SJSA1 (cell line): ENCODE measurements around the gene PIP5K1C. TPM values are rescaled to one million over a fixed set of nuclear protein-coding genes. Genes with fewer than 3 reads are reported as not detected.

Source experiments
- DNase-seq, 2 experiments: peaks; one replicate each; pipeline ENCODE4 v3.0.0-alpha.2; 2015 to 2020; ENCODE audit warnings: low spot score in 2 of 2, low read depth in 1 of 2
- H3K27ac ChIP-seq: fragments of 250-450 bp; sonication (Bioruptor Pico); 2 replicates; pipeline ENCODE4 v1.5.1; 2020; ENCODE audit warnings: mild to moderate bottlenecking, moderate library complexity
- H3K27me3 ChIP-seq: fragments of 250-450 bp; sonication (Bioruptor Pico); replicated peaks from 2 replicates; pipeline ENCODE4 v1.5.1; 2020; ENCODE audit warnings: mild to moderate bottlenecking, moderate library complexity
- H3K36me3 ChIP-seq: fragments of 250-450 bp; sonication (Bioruptor Pico); 2 replicates; pipeline ENCODE4 v1.5.1; 2020; ENCODE audit warnings: mild to moderate bottlenecking
- H3K4me1 ChIP-seq: fragments of 250-450 bp; sonication (Bioruptor Pico); replicated peaks from 2 replicates; pipeline ENCODE4 v1.6.1; 2021; ENCODE audit warnings: mild to moderate bottlenecking
- H3K4me3 ChIP-seq: fragments of 250-450 bp; sonication (Bioruptor Pico); 2 replicates; pipeline ENCODE4 v1.5.1; 2020; ENCODE audit warnings: mild to moderate bottlenecking
- H3K9me3 ChIP-seq: fragments of 250-450 bp; sonication (Bioruptor Pico); replicated peaks from 2 replicates; pipeline ENCODE4 v1.5.1; 2020; ENCODE audit warnings: mild to moderate bottlenecking
- total RNA-seq: library from RNA; depleted of rRNA; stranded (reverse); fragments of >200 nt; shearing (Covaris generic); gene quantifications from 2 replicates; pipeline ENCODE4 v1.2.3, GENCODE V29; 2014

The PIP5K1C gene
- total RNA-seq, 1 experiment from 2014 or later = 15.9 TPM

DNA sequence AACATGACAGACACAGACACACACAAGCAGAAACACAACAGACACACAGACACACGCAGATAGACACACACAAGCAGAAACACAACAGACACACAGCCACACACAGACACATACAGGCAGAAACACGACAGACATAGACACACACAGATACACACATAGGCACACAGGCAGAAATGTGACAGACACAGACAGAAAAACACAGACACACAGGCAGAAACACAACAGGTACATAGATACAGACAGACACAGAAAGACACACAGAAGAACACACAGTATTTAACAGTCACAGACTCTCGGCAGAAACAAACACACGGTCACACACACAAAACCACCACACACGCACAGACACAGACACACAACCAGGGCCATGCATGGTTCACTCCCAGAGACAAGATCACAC is 94.5 kb downstream of the PIP5K1C start:
- Histone ChIP-seq H3K4me1 (peaks cover 21% of the 10 kb centered on the region), H3K9me3 (no peaks in the 10 kb centered on the region), H3K36me3 (peaks cover 12% of the 10 kb centered on the region), H3K27me3 (no peaks in the 10 kb centered on the region), H3K4me3 (no peak overlapping the region), H3K27ac (no peak overlapping the region)
- no peak for DNase-seq

DNA sequence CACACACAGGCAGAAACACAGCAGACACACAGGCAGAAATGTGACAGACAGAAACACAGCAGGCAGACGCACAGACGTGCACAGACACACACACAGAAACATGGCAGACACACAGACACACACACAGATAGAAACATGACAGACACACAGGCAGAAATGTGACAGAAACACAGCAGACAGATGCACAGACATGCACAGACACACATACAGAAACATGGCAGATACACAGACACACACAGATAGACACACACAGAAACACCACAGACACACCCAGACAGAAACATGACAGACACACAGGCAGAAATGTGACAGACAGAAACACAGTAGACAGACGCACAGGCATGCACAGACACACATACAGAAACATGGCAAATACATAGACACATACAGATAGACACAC is 94.9 kb downstream of the PIP5K1C start:
- Histone ChIP-seq H3K27ac (no peak overlapping the region), H3K9me3 (no peaks in the 10 kb centered on the region), H3K27me3 (no peaks in the 10 kb centered on the region), H3K4me3 (no peak overlapping the region), H3K4me1 (peaks cover 20% of the 10 kb centered on the region), H3K36me3 (peaks cover 10% of the 10 kb centered on the region)
- no peak for DNase-seq

- no peaks in the 10 kb centered on the region for H3K9me3 ChIP-seq
Observed at GRCh38 chr19:3604987-3605343, 95.3 kb downstream of the PIP5K1C start.

GRCh38 chr19:3604227-3604986 is 95.9 kb downstream of the PIP5K1C start:
- Histone ChIP-seq H3K27ac (no peak overlapping the region), H3K36me3 (peaks cover under 1% of the 10 kb centered on the region; the same call in 1 of the 2 replicates), H3K4me3 (no peak overlapping the region), H3K27me3 (no peaks in the 10 kb centered on the region), H3K9me3 (no peaks in the 10 kb centered on the region), H3K4me1 (peaks cover 14% of the 10 kb centered on the region)
- DNase-seq = no peak

More at GRCh38 chr19:3604987-3605343, 95.3 kb downstream of the PIP5K1C start:
- Histone ChIP-seq H3K4me3 (no peak overlapping the region), H3K27ac (no peak overlapping the region), H3K4me1 (peaks cover 16% of the 10 kb centered on the region), H3K27me3 (no peaks in the 10 kb centered on the region), H3K36me3 (peaks cover 6% of the 10 kb centered on the region)
- no peak for DNase-seq

DNA sequence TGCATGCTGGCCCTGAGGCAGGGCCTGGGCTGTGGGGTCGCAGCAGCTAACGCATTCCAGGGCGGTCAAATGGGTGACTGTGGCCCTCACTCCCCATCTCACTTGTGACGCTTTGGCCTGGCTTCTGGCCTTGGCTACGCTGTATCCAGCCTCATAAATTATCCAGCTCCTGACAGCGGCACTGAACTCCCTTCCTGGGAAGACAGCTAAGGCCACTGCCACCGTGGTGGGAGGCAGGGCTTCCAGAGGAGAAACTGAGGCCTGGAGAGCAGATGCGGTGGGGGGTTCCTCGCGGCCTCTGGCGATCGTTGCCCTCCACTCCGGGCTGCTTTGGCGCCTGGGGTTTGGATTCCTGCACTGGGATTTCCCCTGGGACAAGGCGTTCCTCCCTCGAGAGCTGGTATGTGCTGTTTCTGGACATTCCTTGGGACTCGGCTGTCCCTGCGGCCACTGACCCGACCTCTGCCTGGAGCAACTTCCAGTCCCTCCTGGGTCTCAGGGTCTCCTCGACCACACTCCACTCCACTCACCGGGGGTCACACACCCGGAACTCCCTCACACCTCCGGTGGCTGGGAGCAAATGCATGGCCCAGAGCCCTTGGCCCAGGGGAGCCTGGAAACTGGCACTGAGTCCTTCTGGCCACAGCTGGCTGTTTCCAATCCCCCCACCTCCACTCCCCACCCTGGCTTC is 97.0 kb downstream of the PIP5K1C start:
- DNase-seq = no peak
- H3K27ac ChIP-seq = no peak overlapping the region
- no peaks in the 10 kb centered on the region for H3K36me3 ChIP-seq
- peaks cover 11% of the 10 kb centered on the region for H3K4me1 ChIP-seq
- no peak overlapping the region for H3K4me3 ChIP-seq
- no peaks in the 10 kb centered on the region for H3K27me3 ChIP-seq
- no peaks in the 10 kb centered on the region for H3K9me3 ChIP-seq

- DNase-seq = no peak
- no peaks in the 10 kb centered on the region for H3K27me3 ChIP-seq
- no peaks in the 10 kb centered on the region for H3K9me3 ChIP-seq
- H3K4me1 ChIP-seq = peaks cover 6% of the 10 kb centered on the region
- no peak overlapping the region for H3K27ac ChIP-seq
- H3K4me3 ChIP-seq = no peak overlapping the region
- H3K36me3 ChIP-seq = no peaks in the 10 kb centered on the region
Observed at GRCh38 chr19:3601021-3601420, 99.2 kb downstream of the PIP5K1C start.

DNA sequence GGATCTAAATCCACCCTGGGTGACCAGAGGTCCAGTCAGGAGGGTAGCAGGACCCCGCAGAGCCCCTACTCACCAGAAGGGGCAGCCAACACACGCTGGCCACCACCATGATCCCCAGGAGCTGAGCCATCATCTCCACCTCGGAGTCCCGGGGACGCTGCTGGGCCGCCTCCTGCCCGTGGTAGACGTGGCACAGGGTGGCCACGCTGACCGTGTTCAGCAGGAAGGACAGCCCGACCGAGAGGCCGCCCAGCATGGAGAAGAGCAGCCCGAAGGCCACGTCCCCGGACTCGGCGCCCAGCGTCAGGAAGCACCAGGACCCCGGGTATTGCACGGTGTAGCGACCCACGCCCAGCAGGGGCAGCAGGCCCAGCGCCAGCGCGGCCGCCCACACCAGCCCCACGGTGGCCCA is 100.5 kb downstream of the PIP5K1C start:
- DNase-seq = no peak
- Histone ChIP-seq H3K4me1 (peaks cover 6% of the 10 kb centered on the region), H3K9me3 (no peaks in the 10 kb centered on the region), H3K27ac (no peak overlapping the region), H3K4me3 (no peak overlapping the region), H3K27me3 (no peaks in the 10 kb centered on the region), H3K36me3 (no peaks in the 10 kb centered on the region)

- H3K36me3 ChIP-seq = peaks cover 12% of the 10 kb centered on the region
- H3K4me3 ChIP-seq = no peak overlapping the region
- no peak overlapping the region for H3K27ac ChIP-seq
- DNase-seq = peak in 1 of 2 experiments; percentile 48
- H3K9me3 ChIP-seq = no peaks in the 10 kb centered on the region
- H3K27me3 ChIP-seq = no peaks in the 10 kb centered on the region
- H3K4me1 ChIP-seq = no peaks in the 10 kb centered on the region
Observed at GRCh38 chr19:3595521-3596061, 104.7 kb downstream of the PIP5K1C start.

DNA sequence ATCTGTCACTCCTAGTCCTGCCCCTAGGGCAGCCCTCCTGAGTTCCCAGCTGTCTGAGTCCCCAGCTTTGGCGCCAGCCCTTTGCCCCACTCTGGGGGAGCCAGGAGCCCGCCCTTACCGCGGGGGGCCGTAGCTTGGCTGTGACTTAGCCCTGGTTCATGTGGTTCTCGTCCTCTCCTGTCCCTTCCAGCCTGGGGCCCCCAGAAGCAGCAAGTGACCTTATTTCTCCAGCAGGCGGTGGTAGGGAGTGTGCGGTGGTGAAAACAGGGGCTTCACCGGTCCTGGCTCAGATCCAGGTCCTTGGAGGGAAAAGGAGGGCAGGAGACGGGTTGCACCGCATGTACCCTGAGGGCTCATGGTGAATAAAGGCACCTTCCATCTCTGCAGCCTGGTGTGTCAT is 107.1 kb downstream of the PIP5K1C start:
- H3K4me3 ChIP-seq = no peak overlapping the region
- no peak overlapping the region for H3K27ac ChIP-seq
- no peak for DNase-seq
- peaks cover 21% of the 10 kb centered on the region for H3K36me3 ChIP-seq
- H3K9me3 ChIP-seq = no peaks in the 10 kb centered on the region
- H3K4me1 ChIP-seq = no peaks in the 10 kb centered on the region
- no peaks in the 10 kb centered on the region for H3K27me3 ChIP-seq

- H3K36me3 ChIP-seq = peaks cover 21% of the 10 kb centered on the region
- DNase-seq = no peak
- no peaks in the 10 kb centered on the region for H3K27me3 ChIP-seq
- no peak overlapping the region for H3K4me3 ChIP-seq
- H3K27ac ChIP-seq = no peak overlapping the region
- H3K9me3 ChIP-seq = no peaks in the 10 kb centered on the region
- H3K4me1 ChIP-seq = no peaks in the 10 kb centered on the region
Observed at GRCh38 chr19:3591876-3592613, 108.2 kb downstream of the PIP5K1C start.

- H3K4me3 ChIP-seq = no peak overlapping the region
- H3K27ac ChIP-seq = no peak overlapping the region
- no peaks in the 10 kb centered on the region for H3K9me3 ChIP-seq
- no peak for DNase-seq
- peaks cover 2% of the 10 kb centered on the region; the same call in 1 of the 2 replicates for H3K4me1 ChIP-seq
- peaks cover 21% of the 10 kb centered on the region for H3K36me3 ChIP-seq
- no peaks in the 10 kb centered on the region for H3K27me3 ChIP-seq
Observed at GRCh38 chr19:3590991-3591659, 109.1 kb downstream of the PIP5K1C start.

DNA sequence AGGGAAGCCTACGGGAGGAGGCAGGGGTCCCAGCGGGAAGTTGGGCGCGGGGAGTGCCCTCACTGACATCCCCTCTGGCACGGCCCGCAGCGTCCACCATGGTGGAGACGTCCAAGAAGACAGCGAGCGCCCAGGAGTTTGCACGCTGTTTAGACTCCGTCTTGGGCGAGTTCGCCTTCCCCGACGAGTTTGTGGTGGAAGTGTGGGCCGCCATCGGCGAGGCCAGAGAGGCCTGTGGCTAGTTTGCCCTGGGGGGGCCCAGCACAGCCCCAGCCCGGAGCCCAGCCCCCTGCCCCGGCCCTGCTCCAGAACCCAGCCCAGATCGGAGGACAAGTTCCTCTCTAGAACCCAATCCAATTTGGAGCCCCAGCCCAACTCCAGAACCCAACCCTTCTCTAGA is 110.3 kb downstream of the PIP5K1C start:
- Histone ChIP-seq H3K9me3 (peaks cover 2% of the 10 kb centered on the region; the same call in 1 of the 2 replicates), H3K27ac (no peak overlapping the region), H3K4me3 (no peak overlapping the region), H3K4me1 (peaks cover 13% of the 10 kb centered on the region), H3K36me3 (peaks cover 21% of the 10 kb centered on the region), H3K27me3 (no peaks in the 10 kb centered on the region)
- DNase-seq = peak in 1 of 2 experiments; percentile 46

- Histone ChIP-seq H3K27ac (no peak overlapping the region), H3K4me1 (peaks cover 15% of the 10 kb centered on the region), H3K4me3 (no peak overlapping the region), H3K9me3 (peaks cover 2% of the 10 kb centered on the region; the same call in 1 of the 2 replicates), H3K36me3 (peaks cover 21% of the 10 kb centered on the region), H3K27me3 (no peaks in the 10 kb centered on the region)
- DNase-seq = no peak
Observed at GRCh38 chr19:3589439-3589838, 110.8 kb downstream of the PIP5K1C start.
